ENCODE measurements around the gene ACADS. TPM values are rescaled to one million over a fixed set of nuclear protein-coding genes. Genes with fewer than 3 reads are reported as not detected.

The ACADS gene, protein sequence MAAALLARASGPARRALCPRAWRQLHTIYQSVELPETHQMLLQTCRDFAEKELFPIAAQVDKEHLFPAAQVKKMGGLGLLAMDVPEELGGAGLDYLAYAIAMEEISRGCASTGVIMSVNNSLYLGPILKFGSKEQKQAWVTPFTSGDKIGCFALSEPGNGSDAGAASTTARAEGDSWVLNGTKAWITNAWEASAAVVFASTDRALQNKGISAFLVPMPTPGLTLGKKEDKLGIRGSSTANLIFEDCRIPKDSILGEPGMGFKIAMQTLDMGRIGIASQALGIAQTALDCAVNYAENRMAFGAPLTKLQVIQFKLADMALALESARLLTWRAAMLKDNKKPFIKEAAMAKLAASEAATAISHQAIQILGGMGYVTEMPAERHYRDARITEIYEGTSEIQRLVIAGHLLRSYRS
- total RNA-seq: 27.7 and 36.2 TPM in 2 replicates

DNA sequence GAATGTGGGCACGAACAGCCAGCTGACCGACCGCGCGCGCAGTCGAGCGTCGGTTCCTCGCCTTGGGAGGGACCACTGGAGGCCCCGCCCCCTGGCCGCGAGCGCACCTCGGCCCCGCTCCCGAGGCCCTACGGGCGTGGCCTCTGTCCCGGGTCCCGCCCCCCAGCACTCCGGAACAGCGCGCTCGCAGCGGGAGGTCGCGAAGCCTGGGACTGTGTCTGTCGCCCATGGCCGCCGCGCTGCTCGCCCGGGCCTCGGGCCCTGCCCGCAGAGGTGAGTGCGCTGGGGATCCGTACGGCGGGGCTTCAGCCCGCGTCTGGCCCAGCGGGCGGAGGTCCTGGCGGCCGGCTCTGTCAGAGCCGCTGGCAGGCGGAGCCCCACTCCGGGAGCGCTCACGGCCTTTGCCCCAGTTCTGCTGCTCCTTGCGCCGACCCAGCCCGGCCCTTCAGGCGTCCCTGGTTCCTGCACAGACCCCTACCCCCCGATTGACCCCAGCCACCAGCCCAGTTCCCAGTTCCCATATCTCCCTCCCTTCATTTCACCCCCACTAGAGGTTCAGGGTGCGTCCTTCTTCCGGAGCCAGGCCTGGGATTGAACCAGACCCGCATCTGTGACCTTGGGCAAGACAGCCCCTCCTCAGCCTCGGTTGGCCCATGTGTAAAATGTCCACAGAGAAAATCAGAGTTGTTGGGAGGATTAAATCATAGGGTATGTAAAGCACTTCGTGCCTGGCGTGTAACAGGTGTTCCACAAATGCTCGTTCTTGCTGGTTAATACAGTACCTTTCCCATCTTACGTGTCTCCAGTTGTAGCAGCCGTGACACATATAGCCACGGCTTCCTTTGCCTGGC, at the start of gene ACADS:
Gene ACADS (plus strand): TSS at position 168 of the 851 bp plus-strand sequence. CDS start 60 bp downstream, at position 228.
- DNase-seq (ENCODE audit: low read depth in 2 of 2): peak; percentile 53 to 85

GRCh38 chr12:120677765-120678473, 47.7 kb upstream of the ACADS start:
- peak in 1 of 2 donors; percentile 77 for DNase-seq (ENCODE audit: low read depth in 2 of 2)

- DNase-seq (ENCODE audit: low read depth in 2 of 2): no peak
These were observed 47.1 kb upstream of the ACADS start for GRCh38 chr12:120678572-120678971.

GRCh38 chr12:120680165-120680738, 45.4 kb upstream of the ACADS start:
- DNase-seq (ENCODE audit: low read depth in 2 of 2): no peak

DNA sequence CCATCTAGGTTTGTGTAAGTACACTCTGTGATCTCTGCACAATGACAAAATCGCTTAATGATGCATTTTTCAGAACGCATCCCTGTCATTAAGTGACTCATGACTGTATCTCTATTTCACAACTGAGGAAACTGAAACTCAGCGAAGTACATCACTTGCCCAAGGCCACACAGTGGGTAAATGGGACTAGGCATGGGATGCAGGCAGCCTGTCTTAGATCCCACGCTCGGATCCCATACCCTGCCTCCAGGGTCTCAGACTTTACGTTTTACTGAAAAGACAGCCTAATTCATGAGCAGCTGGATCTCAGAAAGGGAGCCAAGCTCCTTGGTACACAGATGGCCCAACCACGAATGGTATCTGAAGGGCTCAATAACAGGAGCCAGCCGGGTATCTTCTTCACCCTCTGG, 41.1 kb upstream of the ACADS start:
- DNase-seq (ENCODE audit: low read depth in 2 of 2): no peak

DNA sequence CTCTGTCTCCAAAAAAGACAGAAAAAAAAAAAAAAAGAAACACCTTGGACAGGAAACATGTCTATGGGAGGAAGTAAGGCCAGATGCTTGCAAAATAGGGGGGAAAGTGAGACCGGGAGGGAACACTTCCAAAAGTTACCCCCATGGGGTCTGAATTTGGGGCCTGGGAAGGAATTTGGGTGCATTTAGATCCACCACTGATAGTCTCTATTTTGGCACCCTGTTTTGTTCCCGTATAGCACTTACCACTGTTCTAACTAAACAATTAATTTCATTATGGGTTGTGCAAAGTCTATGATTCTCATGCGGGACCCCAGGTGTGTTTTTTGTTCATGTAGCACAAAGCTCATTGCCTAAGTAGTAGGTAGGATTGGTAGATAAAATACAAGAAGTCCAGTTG, 40.1 kb upstream of the ACADS start:
- no peak for DNase-seq (ENCODE audit: low read depth in 2 of 2)

DNA sequence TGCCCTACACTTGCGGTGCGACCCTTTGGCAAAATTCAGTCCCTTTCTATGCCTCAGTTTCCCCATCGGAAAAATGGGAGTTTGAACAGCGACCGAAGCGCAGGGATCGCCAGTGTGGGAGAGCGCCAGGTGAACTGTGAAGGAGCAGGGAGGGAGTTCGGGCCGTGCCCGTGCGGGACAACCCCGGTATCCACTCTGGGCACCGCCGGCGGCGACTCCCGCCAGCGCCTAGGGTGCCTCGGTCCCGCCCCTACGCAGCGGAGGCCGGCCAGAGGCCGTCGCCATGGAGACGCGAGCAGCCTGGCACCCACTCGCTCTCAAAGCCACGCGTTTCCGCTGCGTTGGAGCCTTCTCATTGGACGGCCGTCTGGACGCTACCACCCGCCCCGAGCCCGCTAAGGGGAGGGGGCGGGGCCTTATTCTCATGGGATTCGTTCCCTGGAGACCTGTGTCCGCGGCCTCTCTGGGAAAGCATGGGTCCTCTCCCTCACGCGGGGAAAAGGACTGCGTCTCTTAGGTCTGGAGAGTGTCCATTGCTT, 39.4 kb upstream of the ACADS start:
- peak; percentile 95 to 98 for DNase-seq (ENCODE audit: low read depth in 2 of 2)

GRCh38 chr12:120686690-120687577, 38.7 kb upstream of the ACADS start, which contains the start of gene MLEC:
Gene MLEC (plus strand): TSS chr12:120687149. CDS start chr12:120687297, 148 bp downstream.
- DNase-seq (ENCODE audit: low read depth in 2 of 2): peak; percentile 83 to 97

- DNase-seq (ENCODE audit: low read depth in 2 of 2): peak in 1 of 2 donors; percentile 57
These were observed 37.9 kb upstream of the ACADS start for GRCh38 chr12:120687578-120688289.

- peak in 1 of 2 donors; percentile 51 for DNase-seq (ENCODE audit: low read depth in 2 of 2)
These were observed 37.0 kb upstream of the ACADS start for GRCh38 chr12:120688527-120689071.

DNA sequence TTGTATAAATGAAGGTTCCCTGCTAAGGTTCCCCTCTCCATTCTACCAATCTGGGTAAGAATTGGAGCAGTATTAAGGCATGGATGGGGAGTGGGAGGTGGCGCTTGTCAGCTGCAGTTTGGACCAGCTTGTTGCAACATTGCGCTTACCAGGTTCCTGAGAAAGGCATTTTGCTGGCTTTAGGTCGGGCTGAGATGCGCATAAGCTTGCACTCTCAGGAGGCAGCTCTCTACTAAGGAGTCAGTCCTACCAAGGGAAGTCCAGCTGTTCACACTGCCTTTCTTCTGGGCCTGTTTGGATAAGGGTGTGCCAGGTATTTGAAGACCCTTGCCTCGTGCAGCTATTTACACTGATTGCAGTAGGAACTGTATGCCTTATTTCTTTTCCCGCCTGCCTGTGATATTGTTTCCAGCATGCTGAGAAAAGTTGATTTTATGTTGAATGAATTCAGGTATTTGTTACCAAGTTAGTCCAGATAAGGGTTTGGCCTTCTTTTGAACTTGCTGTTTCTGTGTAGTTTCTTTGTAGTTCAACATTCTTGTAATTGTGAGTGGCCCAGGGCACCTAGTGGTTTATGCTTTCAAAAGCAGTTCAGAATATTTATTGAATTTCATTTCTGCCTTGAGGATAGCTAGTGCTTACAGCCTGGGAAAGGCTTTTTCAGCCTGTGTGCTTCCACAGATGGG, 36.1 kb upstream of the ACADS start:
- no peak for DNase-seq (ENCODE audit: low read depth in 2 of 2)

GRCh38 chr12:120690083-120690450, 35.6 kb upstream of the ACADS start:
- DNase-seq (ENCODE audit: low read depth in 2 of 2): no peak

DNA sequence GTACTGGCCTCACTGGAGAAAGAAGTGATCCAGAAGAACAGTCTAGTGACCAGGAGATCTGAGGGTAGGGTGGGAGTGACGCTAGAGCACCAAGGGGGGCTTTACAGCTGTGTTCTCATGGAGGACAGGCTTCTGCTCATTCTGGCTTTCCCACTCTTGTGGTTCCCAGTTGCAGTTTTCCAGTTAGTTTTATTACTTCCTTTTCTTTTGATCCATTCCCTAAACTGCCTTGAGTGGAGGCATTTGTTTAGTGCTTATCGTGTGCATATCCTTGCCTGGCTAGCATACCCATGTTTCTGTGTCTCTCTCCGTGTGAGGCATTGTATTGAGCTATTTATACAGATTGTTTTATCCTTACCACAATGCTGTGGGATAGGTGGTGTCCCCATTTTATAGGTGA, 34.6 kb upstream of the ACADS start:
- DNase-seq (ENCODE audit: low read depth in 2 of 2): no peak

- no peak for DNase-seq (ENCODE audit: low read depth in 2 of 2)
These were observed 33.0 kb upstream of the ACADS start for GRCh38 chr12:120692524-120693033.

DNA sequence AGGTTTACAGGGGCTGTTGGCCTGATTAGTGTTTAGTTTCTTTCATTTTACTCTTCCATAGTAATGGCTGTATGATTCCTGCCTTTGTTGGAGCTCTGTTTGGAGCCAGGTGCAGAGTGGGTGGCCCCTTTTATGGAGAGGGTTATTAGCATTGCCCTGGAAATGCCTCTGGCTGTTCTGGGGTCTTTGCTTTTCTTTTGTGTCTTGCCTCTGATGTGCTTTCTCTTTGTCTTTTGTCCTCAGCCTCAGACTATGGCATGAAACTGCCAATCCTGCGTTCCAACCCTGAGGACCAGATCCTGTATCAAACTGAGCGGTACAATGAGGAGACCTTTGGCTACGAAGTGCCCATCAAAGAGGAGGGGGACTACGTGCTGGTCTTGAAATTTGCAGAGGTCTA, 31.8 kb upstream of the ACADS start:
- DNase-seq (ENCODE audit: low read depth in 2 of 2): no peak

- DNase-seq (ENCODE audit: low read depth in 2 of 2): no peak
These were observed 29.0 kb upstream of the ACADS start for GRCh38 chr12:120696626-120697025.

DNA sequence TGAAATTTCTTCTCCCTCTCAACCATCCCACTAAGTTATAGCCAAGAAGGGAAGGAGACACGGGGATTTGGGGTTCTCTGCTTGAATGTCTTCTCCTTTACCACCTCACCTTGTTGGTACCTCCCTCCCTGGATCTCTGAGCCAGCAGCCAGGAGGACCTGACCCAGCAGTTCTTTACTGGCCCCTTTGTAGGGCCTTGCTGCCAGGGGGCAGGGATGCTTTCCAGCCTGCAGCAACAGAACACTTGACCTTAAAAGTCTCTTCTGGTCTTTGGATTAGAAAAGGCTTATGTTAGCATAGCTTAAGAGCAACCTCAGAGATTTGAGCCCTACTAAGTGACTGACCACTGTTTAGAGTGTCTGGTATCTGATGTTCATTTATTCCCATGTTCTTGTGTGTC, 28.3 kb upstream of the ACADS start:
- no peak for DNase-seq (ENCODE audit: low read depth in 2 of 2)

DNA sequence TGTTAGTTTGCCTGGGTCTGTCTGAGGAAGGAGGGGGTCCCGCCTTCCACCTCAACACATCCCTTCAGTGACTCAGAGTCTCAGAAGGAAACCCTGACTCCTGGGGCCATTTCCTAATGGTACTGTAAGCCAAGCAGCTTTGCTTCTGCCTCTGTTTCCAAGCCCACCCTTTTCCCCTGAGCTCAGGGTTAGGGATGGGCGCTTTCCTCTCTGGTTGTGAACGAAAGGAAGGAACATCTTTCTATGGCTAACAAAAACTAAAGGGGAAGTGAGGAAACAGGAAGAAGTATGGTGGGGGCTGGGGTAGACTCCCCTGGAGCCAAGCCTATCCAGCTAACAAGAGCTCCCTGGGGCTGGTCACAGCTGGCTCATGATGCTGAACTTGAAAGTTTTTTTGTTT, 27.0 kb upstream of the ACADS start:
- peak in 1 of 2 donors; percentile 58 for DNase-seq (ENCODE audit: low read depth in 2 of 2)
